GM23248 (cell line): ENCODE results near the gene MYPN.

Experiments
- EZH2 ChIP-seq: fragments of 200-600 bp; sonication (generic); IDR thresholded peaks from 2 replicates; pipeline ENCODE4 v1.6.1; 2018; ENCODE audit warnings: antibody characterized with exemption, mild to moderate bottlenecking; ENCODE audit not compliant: insufficient read depth, poor library complexity, severe bottlenecking
- EZH2phosphoT487 ChIP-seq: fragments of 200-600 bp; sonication (generic); IDR thresholded peaks from 2 replicates; pipeline ENCODE4 v1.6.1; 2018; ENCODE audit warnings: antibody characterized with exemption, moderate library complexity, mild to moderate bottlenecking, low read depth; ENCODE audit not compliant: insufficient read depth

- TF ChIP-seq EZH2, result no peak
- TF ChIP-seq EZH2phosphoT487, result no peak
Measured at GRCh38 chr10:68128015-68128414, 18.7 kb downstream of the MYPN start.
